HG03135 (cell line): ENCODE measurements around the gene NUPR1.
"Not testable (repeated sequence)": the region's sequence is repeated elsewhere in the genome, so short reads cannot be mapped to it uniquely, and the experiment has no call there.

Experiments
- ATAC-seq: cut with Tn5 transposase; IDR thresholded peaks from one replicate; pipeline ENCODE4 v1.9.1; 2021; ENCODE audit warnings: mild to moderate bottlenecking, moderate library complexity; ENCODE audit not compliant: unreplicated experiment

NUPR1 gene

GRCh38 chr16:28527985-28528384, 10.8 kb downstream of the NUPR1 start:
- no peak for ATAC-seq

- not testable (repeated sequence) for ATAC-seq
Measured at GRCh38 chr16:28527100-28527785, 11.5 kb downstream of the NUPR1 start.

- no peak for ATAC-seq
Measured at GRCh38 chr16:28526201-28527099, 12.3 kb downstream of the NUPR1 start.

- no peak for ATAC-seq
Measured at GRCh38 chr16:28524681-28525171, 14.0 kb downstream of the NUPR1 start.

GRCh38 chr16:28522792-28523191, 16.0 kb downstream of the NUPR1 start:
- ATAC-seq = no peak

GRCh38 chr16:28521436-28521835, 17.3 kb downstream of the NUPR1 start:
- ATAC-seq = no peak

GRCh38 chr16:28520672-28521071, 18.1 kb downstream of the NUPR1 start:
- ATAC-seq = no peak

GRCh38 chr16:28514246-28514645, 24.5 kb downstream of the NUPR1 start:
- ATAC-seq = no peak

- no peak for ATAC-seq
Measured at GRCh38 chr16:28513484-28514181, 25.1 kb downstream of the NUPR1 start.

GRCh38 chr16:28511801-28512789, 26.7 kb downstream of the NUPR1 start:
- ATAC-seq = no peak

GRCh38 chr16:28511031-28511430, 27.7 kb downstream of the NUPR1 start:
- ATAC-seq = no peak

GRCh38 chr16:28505489-28506137, 33.2 kb downstream of the NUPR1 start:
- no peak for ATAC-seq

GRCh38 chr16:28504707-28505404, 33.9 kb downstream of the NUPR1 start:
- ATAC-seq = no peak

- no peak for ATAC-seq
Measured at GRCh38 chr16:28503470-28504259, 35.1 kb downstream of the NUPR1 start.

GRCh38 chr16:28502290-28502689, 36.5 kb downstream of the NUPR1 start:
- ATAC-seq = no peak

- ATAC-seq = no peak
Measured at GRCh38 chr16:28501258-28502232, 37.2 kb downstream of the NUPR1 start.
